Loucy (cell line): ENCODE data around the gene SERGEF.

ENCODE experiments used
- H2AFZ ChIP-seq: fragments of 200-600 bp; sonication (generic); 2 replicates; pipeline ENCODE4 v1.6.0; 2016; ENCODE audit warnings: antibody characterized with exemption, mild to moderate bottlenecking, low read length, moderate library complexity
- H3F3A ChIP-seq: fragments of 200-600 bp; 2 replicates; pipeline ENCODE4 v1.6.0; 2016; ENCODE audit warnings: antibody characterized with exemption, low read depth, mild to moderate bottlenecking
- H3K27me3 ChIP-seq: fragments of 200-600 bp; sonication (generic); 2 replicates; pipeline ENCODE4 v1.6.1; 2014; ENCODE audit warnings: low read length, mild to moderate bottlenecking; ENCODE audit not compliant: insufficient read depth, poor library complexity, severe bottlenecking
- H3K36me3 ChIP-seq: fragments of 200-600 bp; sonication (generic); 2 replicates; pipeline ENCODE4 v1.6.1; 2016; ENCODE audit warnings: low read length; ENCODE audit not compliant: insufficient read depth
- H3K4me1 ChIP-seq: fragments of 200-600 bp; sonication (generic); 2 replicates; pipeline ENCODE4 v1.5.1; 2014; ENCODE audit warnings: low read length, mild to moderate bottlenecking; ENCODE audit not compliant: insufficient read depth, poor library complexity, severe bottlenecking
- H3K4me2 ChIP-seq: fragments of 200-600 bp; sonication (generic); 2 replicates; pipeline ENCODE4 v1.6.0; 2014; ENCODE audit warnings: antibody characterized with exemption, low read length, low read depth, mild to moderate bottlenecking; ENCODE audit not compliant: poor library complexity, severe bottlenecking
- H3K4me3 ChIP-seq: fragments of 200-600 bp; sonication (generic); 2 replicates; pipeline ENCODE4 v1.5.1; 2014; ENCODE audit warnings: low read length, mild to moderate bottlenecking, mixed read lengths; ENCODE audit not compliant: poor library complexity, severe bottlenecking
- H3K79me2 ChIP-seq: fragments of 200-600 bp; sonication (generic); 2 replicates; pipeline ENCODE4 v1.6.1; 2014; ENCODE audit warnings: low read length; ENCODE audit not compliant: insufficient read depth
- H3K9ac ChIP-seq: fragments of 200-600 bp; sonication (generic); 2 replicates; pipeline ENCODE4 v1.6.0; 2014; ENCODE audit warnings: mild to moderate bottlenecking, low read depth, low read length, moderate library complexity; ENCODE audit not compliant: poor library complexity, severe bottlenecking
- H3K9me2 ChIP-seq: fragments of 200-600 bp; sonication (generic); replicated peaks from 2 replicates; pipeline ENCODE4 v1.6.1; 2016; ENCODE audit warnings: low read depth, low read length, mixed read lengths
- H3K9me3 ChIP-seq: fragments of 200-600 bp; sonication (generic); 2 replicates; pipeline ENCODE4 v1.6.1; 2014; ENCODE audit warnings: mild to moderate bottlenecking, antibody characterized with exemption, low read length, low read depth; ENCODE audit not compliant: insufficient read depth
- H4K20me1 ChIP-seq: fragments of 200-600 bp; sonication (generic); 2 replicates; pipeline ENCODE4 v1.6.0; 2014; ENCODE audit warnings: antibody characterized with exemption, low read length, mild to moderate bottlenecking; ENCODE audit not compliant: insufficient read depth, poor library complexity, severe bottlenecking
- EZH2phosphoT487 ChIP-seq: fragments of 200-600 bp; IDR thresholded peaks from 2 replicates; pipeline ENCODE4 v1.6.1; 2018; ENCODE audit warnings: antibody characterized with exemption, mild to moderate bottlenecking, moderate library complexity, borderline replicate concordance
- TF ChIP-seq, protein P1 (sequence below): fragments of 200-600 bp; sonication (generic); conservative IDR thresholded peaks from 2 replicates; pipeline ENCODE4 v1.5.1; 2014; ENCODE audit warnings: mild to moderate bottlenecking, antibody characterized with exemption, low read length

Gene SERGEF

GRCh38 chr11:17741487-17741886 lies 271.4 kb downstream of the SERGEF start:
- Histone ChIP-seq H3K9me2 (no peaks in the 10 kb centered on the region), H3K9me3 (no peaks in the 10 kb centered on the region), H3K4me2 (no peak overlapping the region), H3K36me3 (no peaks in the 10 kb centered on the region), H3K27me3 (no peaks in the 10 kb centered on the region), H3K9ac (no peak overlapping the region), H2AFZ (no peak overlapping the region), H3K4me1 (no peaks in the 10 kb centered on the region), H3K79me2 (no peaks in the 10 kb centered on the region), H3F3A (no peaks in the 10 kb centered on the region), H3K4me3 (no peak overlapping the region), H4K20me1 (no peaks in the 10 kb centered on the region)
- TF ChIP-seq EZH2phosphoT487, result no peak
- TF ChIP-seq, protein P1, sequence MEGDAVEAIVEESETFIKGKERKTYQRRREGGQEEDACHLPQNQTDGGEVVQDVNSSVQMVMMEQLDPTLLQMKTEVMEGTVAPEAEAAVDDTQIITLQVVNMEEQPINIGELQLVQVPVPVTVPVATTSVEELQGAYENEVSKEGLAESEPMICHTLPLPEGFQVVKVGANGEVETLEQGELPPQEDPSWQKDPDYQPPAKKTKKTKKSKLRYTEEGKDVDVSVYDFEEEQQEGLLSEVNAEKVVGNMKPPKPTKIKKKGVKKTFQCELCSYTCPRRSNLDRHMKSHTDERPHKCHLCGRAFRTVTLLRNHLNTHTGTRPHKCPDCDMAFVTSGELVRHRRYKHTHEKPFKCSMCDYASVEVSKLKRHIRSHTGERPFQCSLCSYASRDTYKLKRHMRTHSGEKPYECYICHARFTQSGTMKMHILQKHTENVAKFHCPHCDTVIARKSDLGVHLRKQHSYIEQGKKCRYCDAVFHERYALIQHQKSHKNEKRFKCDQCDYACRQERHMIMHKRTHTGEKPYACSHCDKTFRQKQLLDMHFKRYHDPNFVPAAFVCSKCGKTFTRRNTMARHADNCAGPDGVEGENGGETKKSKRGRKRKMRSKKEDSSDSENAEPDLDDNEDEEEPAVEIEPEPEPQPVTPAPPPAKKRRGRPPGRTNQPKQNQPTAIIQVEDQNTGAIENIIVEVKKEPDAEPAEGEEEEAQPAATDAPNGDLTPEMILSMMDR, result no peak

DNA sequence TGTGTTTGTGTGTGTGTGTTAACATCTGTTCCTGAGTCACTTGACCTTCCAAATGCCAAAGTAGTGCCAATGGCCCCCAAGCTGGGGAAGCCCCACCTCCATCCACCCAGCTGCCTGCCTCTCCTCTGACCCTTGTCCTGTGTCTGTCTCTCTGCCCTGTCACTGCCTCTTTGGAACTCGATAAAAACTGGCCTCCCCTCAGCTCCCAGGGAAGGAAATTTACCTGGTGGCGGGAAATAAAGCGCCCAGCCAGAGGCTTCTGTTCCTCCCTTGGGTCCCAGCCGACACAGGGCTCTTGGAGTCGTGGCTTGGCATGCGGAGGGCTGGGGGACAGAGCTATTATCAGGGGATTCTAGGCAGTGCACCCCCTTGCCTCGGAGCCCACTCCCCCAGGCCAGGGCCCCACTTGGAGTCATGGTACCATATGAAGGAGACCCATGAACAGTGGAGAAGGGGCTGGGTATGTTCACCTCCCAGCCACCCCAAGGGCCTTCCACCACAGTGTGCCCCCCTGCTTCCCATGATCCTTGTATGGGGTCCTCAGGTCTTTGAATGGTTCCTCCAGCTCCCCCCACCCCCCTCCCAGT lies 272.1 kb downstream of the SERGEF start:
- Histone ChIP-seq H2AFZ (no peak overlapping the region), H3K4me1 (no peaks in the 10 kb centered on the region), H4K20me1 (no peaks in the 10 kb centered on the region), H3K9me2 (no peaks in the 10 kb centered on the region), H3K79me2 (no peaks in the 10 kb centered on the region), H3K9ac (no peak overlapping the region), H3K4me2 (no peak overlapping the region), H3F3A (no peaks in the 10 kb centered on the region), H3K9me3 (no peaks in the 10 kb centered on the region), H3K4me3 (no peak overlapping the region), H3K36me3 (no peaks in the 10 kb centered on the region), H3K27me3 (no peaks in the 10 kb centered on the region)
- no peak for TF ChIP-seq EZH2phosphoT487
- TF ChIP-seq, protein P1, result no peak

DNA sequence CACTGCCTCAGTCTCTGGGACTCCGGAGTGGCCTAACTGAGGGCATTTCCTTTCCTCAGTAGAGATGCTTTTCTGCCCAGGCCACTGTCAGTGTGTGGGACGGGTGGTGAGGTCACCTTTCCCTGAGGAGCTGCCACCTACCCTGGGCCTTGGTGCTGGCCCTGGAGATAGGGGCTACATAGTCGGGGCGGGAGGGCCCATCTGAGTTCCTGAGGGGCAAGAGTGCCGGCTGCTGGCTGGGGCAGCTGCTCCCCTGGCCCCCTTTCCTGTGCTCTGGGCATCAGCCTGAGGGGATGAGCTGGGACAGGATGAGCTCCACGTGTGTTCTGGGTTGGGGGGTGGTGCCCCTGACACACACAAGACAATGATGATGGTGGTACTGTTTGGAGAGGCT lies 272.9 kb downstream of the SERGEF start:
- Histone ChIP-seq H3K4me2 (no peak overlapping the region), H3K9ac (no peak overlapping the region), H4K20me1 (no peaks in the 10 kb centered on the region), H3K9me2 (no peaks in the 10 kb centered on the region), H2AFZ (no peak overlapping the region), H3K4me1 (no peaks in the 10 kb centered on the region), H3K36me3 (no peaks in the 10 kb centered on the region), H3K9me3 (no peaks in the 10 kb centered on the region), H3K4me3 (no peak overlapping the region), H3F3A (no peaks in the 10 kb centered on the region), H3K79me2 (no peaks in the 10 kb centered on the region), H3K27me3 (no peaks in the 10 kb centered on the region)
- TF ChIP-seq, protein P1, result no peak
- no peak for TF ChIP-seq EZH2phosphoT487
